NCI-H2107 (cell line): ENCODE measurements around the gene SLA2.

Experiments used
- DNase-seq: peaks from one replicate; lab custom pipeline; 2025; lab: John Stamatoyannopoulos, UW

SLA2 gene

DNA sequence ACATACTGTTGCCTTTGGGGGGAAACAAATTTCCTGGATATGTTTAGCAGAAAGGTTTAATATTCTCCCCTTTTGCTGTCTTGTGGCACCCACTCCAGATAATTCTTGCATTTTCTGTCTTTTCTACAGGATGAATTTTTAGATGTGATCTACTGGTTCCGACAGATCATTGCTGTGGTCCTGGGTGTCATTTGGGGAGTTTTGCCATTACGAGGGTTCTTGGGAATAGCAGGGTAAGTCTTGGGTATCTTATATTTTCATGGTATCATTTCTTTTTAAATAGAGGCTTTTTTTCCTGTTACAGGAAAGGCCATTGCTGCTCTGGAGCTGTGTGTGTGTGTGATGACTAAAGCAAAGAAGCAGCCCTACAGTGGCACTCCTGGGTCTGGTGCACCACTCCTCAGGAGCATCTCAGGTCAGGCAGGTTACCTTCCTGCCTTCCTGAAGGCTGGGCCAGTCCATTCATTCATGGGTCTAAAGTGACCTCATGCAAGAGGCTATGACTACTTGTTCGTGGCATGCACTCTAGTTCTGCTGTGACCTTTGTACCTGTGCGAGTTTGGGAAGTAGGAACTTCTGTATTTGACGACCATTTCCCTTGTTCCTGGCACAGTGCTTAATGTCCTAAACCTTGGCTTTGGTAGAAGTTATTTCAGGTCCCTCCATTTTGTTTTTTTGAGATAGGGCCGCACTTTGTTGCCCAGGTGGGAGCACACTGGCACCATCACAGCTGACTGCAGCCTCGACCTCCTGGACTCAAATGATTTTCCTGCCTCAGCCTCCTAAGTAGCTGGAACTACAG is 38.2 kb downstream of the SLA2 start:
- DNase-seq, result no peak

DNA sequence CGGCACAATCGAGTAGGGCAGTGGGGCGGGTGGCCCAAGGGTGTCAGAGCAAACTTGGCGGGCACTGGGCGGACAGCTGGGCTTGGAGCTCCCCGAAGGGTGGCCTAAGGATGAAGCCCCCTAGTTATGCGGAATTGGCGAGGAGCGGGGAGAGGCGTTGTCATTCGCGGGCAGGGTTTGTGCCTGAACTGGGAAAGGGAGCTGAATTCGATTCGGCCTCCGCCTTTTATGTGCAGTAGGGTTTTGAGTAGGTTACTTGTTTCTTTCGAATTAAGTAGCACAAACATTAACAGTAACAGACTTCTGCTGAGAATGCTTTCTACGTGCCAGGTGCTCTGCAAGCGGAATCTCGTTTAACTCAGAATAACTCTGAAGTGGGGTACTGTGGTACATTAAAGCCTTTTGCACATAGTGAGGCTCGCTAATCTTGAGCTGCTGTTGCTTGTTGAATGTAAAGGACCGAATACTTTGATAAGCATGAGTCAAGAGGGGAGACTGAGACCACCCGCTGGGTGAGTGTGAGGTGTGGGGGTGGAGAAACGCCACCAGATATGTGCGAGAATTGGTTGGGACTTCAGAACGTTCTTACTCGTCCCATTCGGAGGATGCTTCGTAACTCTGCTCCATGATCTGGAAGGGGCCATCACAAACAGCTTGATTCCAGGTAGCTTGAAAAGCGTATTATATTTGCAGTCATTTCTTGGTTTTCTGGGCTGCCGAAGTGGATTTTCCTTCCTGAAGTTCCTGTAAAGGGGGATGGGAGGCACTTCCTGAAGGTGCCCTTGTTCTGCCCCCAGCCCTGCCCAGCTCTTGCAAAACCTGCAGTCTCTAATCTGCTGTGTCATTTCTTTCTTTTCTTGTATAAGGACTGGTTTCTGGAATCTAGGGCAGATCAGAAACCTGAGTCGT is 39.6 kb downstream of the SLA2 start:
- DNase-seq, result no peak

DNA sequence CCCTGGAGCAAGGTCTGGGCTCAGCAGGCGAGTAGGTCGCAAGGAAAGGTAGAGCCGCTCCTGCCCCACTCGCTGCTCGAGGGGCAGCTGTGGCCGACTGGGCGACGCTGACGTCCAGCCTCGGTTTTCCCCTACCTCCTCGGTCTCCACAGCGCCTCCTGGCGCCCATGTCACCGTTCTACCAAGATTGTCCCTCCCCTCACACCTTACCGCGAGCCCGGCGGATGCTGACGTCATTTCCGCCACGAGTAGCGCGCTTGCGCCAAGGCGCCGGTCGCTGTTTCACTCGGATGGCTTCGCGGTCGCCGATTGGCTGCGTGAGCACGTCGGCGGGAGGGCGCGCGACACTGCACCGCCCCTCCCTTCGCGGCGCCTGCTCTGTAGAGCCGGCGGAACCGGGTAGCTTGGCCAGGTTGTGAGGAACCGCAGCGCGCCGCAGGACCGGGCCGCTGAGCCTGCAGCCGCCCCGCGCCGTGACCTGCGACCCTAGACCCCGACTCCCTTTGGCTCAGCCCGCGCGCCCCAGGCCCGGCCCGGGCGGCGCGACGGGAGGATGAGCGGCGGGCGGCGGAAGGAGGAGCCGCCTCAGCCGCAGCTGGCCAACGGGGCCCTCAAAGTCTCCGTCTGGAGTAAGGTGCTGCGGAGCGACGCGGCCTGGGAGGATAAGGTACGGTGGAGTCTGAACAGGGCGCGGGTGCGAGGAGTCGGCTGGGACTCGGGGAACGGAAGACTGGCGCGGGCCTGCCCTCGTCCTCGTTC is 40.4 kb downstream of the SLA2 start, which contains the start of gene RAB5IF:
Gene RAB5IF (plus strand): TSS at position 381 of the 759 bp plus-strand sequence. CDS start 173 bp downstream, at position 554.
- peak; percentile 90 for DNase-seq

DNA sequence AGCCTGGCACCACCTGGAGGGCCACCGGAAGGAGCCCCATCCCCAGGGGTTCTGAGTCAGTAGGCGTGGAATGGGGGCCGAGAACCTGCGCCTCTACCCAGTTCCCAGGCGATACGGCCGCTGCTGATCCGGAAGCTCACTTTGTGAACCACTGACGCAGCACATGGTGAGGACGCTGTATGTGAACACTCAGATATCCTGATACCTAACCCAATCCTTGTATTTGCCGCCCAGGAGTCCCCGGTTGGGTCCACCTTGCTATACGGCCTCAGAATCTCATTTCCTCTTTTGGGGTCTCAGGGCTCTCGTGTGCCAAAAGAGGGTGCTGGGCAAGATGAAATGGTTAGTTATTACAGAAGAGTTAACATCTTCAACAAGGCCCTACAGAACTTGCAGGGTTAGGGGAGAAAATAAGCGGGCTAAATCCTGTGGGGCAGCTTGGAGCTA is 41.0 kb downstream of the SLA2 start:
- DNase-seq, result no peak

DNA sequence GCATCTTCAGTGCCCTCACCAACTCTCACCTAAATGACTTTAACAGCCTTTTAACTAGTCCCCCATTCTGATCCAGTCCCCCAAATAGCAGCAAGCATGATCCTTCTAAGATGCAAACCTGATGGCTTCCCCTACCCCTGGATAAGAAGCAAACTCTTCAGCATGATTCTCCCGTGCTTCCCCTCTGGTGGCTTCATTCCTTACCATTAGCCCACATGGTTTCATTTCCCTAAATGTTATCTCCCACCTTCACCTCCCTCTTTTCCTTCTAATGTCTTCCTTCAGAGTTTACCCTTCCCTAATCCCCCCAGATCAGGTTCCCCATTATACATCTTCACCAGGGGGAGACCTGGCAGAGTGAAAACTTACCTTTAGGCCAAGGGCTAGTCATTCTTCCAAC is 44.5 kb downstream of the SLA2 start:
- no peak for DNase-seq

DNA sequence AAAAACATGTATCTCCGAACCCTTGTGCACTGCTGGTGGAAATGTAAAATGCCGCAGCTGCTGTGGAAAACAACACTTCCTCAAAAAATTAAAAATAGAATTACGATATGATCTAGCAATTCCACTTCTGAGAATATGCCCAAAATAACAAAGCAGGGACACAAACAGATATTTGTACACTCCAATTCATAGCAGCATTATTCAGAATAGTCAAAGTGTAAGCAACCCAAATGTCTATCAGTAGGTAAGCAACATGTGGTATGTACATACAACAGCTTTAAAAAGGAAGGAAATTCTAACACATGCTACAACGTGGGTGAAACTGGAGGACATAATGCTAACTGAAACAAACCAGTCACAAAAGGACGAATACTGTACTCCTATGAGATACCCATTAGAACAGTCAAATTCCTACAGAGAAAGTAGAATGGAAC is 46.1 kb downstream of the SLA2 start:
- no peak for DNase-seq

DNA sequence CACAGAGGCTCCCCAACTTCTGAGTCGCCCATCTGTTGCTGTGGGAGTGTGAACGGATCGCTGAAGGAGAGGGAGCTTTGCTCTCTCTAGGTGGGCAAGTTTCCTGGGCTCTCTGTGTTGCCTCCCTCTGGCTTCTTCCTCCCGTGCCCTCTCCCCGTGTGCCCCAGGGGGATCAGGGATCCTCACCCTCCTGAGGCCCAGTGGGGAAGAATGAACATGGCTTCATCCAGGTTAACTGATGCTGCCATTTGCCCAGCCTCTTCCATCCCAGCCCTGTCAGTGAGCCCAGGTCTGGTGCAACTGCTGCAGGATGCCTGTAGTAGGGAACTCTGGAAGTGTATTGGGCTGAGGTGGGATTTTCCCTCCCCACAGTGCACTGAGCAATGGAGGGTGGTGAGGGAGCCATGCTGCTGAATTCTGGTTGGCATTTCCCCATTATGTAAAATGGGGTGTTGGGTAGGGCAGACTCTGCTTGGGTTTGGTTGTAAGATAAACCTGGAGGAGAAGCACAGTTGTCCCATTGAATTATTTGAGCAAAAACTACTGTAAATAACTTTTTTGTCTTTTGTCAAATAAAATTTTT is 52.6 kb downstream of the SLA2 start:
- DNase-seq, result no peak

DNA sequence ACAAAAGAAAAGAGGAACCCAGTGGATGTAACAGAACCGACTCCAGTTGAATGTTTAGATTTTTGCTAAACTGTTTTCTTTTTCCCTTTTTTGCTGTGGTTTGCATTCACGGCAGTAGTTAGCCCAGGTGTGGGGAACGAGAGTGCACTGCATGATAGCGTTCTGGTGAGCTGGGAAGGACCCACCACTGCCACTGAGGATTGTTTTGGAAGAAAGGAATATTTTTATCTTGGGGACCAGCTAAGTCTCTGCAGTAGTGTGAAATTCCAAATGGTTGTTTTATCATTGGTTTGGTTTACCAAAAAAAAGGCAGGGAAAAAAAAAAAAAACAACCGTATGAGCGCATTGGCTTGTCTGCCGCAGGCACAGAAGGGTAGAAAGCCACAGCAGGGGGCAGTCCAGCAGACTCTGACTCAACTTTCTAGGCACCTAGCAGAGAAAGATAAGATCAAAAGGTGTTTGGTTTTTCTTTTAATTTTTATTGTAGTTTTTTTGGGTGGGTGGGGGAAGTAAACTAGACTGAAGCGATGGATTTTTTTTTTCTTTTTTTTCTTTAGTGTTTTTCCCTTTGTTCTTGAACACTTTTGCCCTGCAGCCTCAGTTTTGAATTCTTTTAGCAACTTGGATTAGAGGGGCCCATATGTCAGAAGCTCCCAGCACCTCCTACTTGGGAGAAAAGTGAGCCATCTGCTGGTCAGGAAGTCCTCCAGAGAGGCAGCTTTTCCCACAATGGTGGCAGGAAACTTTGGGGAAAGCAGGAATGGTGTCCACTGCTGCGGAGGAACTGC is 53.9 kb downstream of the SLA2 start:
- DNase-seq, result no peak

DNA sequence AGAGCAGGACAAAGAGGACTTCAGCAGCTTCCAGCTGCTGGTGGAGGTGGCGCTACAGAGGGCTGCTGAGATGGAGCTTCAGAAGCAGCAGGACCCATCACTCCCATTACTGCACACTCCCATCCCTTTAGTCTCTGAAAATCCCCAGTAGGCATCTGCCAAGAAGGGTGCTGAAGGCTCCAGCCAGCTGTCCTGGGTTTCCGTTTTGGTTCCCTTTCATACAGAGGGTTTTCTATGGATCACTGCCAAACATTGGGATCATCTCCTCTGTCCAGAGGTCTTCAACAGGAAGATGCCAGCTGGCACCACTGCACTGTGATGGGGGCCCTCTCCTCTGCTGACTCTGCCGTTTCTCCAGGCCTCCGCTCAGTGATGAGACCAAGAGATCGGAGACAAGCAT is 54.7 kb downstream of the SLA2 start:
- no peak for DNase-seq

DNA sequence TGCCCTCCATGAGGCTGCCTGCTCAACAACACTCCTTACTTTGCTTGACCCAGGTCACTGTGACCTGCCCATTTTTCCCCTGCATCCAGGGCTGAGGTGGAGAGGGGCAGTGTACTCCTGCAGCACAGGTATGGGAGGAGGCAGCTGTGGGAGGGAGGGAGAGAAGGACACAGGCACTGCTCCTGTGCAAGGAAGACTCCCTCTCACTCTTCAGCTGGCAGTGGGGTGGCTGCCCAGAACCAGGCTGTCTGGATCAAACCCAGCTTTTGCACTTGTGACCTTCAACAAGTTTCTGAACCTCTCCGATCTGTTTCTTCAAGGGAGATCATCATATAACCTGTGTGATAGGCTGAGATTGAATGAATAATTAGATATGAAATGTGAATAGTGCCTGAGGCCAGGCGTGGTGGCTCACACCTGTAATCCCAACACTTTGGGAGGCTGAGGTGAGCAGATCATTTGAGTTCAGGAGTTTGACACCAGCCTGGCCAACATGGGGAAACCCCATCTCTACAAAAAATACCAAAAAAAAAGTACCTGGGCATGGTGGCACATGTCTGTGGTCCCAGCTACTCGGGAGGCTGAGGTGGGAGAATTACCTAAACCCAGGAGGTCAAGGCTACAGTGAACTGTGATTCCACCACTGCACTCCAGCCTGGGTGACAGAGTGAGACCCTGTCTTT is 58.5 kb downstream of the SLA2 start:
- no peak for DNase-seq

DNA sequence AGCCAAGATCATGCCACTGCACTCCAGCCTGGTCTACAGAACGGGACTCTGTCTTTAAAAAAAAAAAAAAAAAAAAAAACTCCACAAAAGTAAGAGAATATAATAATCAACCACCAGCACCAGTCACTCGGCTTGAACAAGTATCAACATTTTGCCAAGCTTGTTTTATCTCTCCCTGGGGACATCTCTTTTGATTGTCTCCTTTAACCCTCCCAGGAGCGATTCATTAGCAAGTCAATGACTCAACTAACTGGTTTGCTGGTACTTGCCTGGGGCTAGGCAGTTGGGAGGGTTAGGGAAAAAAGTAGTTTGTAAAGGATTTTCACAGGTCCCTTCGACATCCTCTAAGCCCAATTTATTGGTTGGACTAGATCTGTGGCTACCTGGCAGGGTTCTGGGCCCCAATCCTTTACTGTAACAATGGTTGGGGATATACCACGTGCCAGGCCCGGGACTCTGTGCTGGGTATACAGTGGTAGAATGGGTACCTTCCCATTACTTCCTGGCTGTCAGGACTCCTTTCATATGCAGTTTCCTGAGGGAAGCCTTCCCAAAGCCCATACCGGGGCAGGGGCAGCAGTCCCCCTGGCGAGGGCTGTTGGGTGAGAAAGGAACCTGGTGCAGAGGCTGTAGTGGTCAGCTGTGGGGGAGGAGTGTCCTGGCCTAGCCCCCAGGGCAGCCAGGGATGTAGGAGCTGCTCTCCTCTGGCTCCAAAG is 60.4 kb downstream of the SLA2 start:
- DNase-seq, result no peak

DNA sequence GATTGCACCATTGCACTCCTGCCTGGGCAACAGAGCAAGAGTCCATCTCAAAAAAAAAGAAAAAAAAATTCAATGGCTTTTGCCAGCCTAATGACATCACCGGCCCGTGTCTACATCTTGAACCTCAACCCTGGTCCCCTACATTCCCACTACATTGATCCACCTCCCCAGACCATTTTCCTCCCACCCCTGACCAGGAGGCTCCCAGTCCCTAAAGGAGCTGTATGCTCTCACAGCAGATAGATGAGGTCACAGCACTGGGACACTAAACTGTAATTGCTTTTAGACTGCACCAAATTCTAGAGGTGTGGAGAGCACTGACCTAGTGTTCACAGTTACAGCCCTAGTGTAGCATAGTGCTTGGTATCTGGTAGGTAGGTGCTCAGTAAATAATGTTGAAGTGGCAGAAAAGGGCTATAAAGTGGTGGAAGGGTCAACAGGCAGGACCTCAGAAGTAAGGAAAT is 61.9 kb downstream of the SLA2 start:
- no peak for DNase-seq

DNA sequence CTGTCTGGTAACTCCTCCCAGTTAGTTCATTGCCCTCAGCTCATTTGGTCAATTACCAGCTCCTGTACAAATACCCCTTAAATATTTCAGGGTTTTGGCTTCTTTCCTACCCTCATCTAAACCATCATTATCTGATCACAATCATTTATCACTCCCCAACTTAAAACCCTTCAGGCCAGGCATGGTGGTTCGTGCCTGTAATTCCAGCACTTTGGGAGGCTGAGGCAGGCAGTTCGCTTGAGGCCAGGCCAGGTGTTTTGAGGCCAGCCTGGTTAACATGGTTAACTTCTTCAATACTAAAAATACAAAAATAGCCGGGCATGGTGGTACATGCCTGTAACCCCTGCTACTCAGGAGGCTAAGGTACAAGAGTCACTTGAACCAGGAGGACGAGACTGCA is 63.2 kb downstream of the SLA2 start:
- no peak for DNase-seq

DNA sequence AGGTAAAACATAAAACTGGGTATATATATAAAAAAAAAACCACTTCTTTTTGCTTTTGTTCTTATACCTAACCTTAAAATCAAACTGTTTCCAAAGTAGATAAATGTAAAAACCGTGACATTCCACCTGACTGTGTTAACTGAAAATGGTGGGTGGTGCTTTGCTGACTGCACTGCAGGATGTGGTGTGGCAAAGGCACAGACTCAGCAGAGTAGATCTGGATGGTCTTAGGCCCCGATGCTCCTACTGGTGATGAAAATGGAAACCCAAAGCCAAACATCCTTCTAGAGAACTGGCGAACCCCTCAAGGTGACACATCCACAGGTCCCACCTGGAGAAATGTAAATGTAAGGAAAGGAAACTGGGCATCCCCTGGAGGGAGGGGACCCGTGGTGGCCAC is 63.7 kb downstream of the SLA2 start:
- no peak for DNase-seq

DNA sequence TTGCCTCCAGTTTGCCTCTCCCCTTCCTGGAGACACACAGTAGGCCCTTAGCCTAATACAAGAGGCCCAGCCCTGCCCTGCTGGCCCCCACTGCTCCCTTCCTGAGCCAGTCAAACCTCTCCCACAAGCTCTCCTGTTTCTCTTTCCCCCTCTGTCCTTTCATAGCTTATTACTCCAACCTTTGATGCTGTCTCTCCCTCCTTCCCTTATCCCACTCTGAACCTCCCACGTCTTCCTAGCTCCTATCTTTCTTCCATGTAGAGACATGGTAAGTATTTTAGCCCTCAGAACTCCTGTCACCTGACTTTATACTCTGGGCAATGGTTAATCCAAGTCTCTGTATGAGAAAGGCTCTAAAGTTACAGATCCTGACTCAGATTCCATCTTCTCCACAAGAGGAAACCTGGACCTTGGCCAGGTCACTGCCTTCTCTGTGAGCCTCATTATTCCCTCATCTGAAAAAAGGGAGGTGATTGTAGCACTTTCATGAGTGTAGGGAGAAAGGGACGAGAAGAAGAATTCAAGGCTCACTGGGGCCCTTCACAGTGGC is 65.9 kb downstream of the SLA2 start:
- no peak for DNase-seq

DNA sequence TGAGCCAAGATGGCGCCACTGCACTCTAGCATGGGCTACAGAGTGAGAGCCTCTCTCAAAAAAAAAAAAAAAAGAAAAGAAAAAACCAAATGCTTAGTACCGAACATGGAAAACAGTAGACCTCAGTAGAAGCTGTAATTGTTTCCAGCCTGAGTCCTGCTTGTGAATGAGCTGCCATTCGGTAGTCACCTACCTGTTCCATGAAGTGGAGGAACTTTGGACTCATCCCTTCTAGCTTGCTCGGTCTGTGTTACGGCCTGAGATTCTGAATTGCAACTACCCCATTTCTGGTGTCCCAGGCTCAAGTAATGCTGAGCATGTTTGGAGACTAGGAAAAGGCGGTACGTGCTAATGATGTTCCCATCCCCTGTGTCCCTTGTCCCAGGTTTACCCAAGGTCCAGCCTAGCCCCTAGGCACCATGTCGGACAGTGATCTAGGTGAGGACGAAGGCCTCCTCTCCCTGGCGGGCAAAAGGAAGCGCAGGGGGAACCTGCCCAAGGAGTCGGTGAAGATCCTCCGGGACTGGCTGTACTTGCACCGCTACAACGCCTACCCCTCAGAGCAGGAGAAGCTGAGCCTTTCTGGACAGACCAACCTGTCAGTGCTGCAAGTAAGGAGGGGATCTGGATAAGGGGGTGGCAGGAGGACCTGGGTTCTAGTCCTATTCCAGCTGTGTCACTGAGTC is 67.5 kb downstream of the SLA2 start:
- no peak for DNase-seq

DNA sequence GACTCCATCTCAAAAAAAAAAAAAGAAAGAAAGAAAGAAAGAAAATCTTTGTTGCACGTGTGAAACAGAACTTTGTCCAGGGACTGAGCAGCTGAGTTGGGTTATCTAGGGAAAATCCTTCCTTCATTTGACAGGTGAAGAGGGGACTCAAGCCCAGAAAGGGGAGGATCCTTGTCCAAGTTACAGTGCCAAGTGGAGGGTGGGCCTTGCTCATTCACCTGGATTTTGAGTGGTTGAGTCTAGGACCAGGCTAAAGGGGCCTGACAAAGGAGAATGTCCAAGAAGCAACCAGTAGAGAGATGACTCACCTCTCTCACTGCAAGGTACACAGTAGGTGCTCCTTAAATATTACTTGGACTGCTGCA is 69.9 kb downstream of the SLA2 start:
- no peak for DNase-seq

DNA sequence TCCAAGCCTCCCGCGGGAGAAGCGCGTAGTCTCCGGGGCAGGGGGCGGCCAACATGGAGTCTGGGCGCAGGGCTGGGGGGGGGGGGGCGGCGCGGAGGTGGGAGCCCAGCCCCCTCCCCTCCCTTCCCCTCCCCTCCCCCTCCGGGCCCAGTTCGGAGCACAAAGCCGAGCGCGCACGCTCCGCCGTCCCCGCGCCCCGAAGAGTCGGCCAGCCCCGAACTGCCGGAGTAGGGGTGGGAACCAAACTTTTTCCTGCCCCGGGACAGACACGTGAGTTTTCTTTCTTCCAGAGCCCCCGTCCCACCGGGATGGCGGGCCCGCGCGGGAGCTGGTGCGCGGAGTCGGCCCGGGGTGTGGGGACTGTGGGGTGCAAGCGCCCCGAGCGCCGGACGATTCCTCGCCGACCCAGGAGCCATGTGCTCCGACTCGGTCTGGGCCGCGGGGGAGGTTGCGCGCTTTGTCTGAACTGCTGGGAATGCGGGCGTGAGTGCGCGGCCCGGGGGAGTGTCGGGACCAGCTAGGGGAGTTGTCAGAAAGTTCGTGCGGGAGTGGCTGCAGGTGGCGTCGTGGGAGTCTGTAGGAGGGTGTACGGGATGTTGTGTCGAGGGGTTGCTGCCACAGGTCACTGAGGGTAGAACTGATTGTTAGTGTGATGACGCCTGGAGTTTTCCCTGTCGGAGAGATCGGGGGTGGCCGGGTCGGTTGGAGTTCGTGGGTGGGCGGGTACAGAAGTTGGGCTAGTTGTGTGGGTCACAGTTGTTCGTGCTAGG is 71.4 kb downstream of the SLA2 start:
- DNase-seq, result no peak
